ENCODE data around the gene RASAL1.

RASAL1 gene

DNA sequence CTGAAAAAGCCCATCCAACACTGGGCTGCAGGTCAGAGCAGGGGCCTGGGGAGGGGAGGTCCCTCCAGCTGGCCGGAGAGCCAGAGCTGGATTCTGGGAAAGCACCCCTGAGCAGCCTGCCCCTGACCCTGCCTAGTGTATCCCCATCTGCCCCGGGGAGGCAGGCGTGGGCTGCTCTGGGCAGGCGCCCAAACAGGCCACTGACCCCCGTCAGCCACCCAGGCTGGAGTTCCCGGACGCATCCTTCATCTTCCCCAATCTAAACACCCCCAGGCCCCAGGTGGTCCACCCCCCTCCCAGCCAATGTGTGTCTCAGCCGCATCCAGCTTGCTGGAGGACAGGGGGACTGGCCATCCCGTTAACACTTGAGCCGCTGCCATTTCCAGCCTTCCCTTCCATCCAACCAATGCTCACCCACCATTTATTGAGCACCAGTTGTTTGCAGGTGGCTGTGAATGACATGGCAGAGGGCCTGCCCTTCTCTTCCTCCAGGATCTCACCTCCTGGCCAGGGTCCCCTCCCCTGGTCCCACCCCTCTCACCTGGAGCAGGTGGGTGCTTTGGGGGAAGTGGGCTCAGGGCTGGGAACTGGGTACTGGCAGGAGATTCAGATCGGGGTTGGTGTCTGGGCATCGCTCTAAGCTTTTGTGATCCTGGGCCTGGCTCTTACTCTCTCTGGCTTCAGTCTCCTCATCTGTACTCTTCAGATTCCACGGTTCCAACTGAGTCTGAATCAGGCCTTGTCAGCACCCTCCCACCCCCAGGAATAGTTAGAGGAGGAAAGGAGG, 79.8 kb downstream of the RASAL1 start:
- no peak for DNase-seq

GRCh38 chr12:113054948-113055486, 80.5 kb downstream of the RASAL1 start:
- no peak for DNase-seq

- no peak for DNase-seq
Measured at GRCh38 chr12:113052326-113052725, 83.2 kb downstream of the RASAL1 start.

DNA sequence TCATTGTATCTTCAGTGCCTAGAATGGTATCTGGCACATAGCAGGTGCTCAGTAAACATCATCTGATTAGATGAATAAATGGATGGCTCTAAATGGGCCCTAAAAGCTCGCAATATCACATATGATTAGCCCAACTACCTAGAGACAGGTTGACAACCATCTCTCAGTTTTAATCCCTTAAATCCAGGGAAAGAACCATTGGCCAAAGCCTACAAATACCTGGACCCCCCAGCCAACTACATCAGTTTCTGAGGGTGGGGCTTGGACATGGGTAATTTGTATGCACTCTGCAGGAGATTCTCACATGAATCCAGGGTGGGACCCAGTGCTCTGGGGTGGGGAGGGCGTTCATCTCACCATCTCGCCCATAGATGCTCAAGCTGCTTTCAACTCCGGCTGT, 83.8 kb downstream of the RASAL1 start:
- no peak for DNase-seq

- DNase-seq, result no peak
Measured at GRCh38 chr12:113050795-113051194, 84.8 kb downstream of the RASAL1 start.

- no peak for DNase-seq
Measured at GRCh38 chr12:113049976-113050742, 85.4 kb downstream of the RASAL1 start.
